Gastrocnemius medialis (tissue), 4 donors: ENCODE results near the gene MS4A10. TPM values are rescaled to one million over a fixed set of nuclear protein-coding genes. Genes with fewer than 3 reads are reported as not detected.

ENCODE experiments used
- ATAC-seq, 2 donors: fragments of 150-250 bp; one replicate each; pipeline ENCODE4 v1.9.1; 2016
- DNase-seq, 2 donors: peaks; one replicate each; pipeline ENCODE4 v3.0.0-alpha.2; 2019
- H3K27ac ChIP-seq, 4 donors: fragments of 200-600 bp; sonication (generic); 1 replicate in 1 of 4; 2 replicates in 3 of 4; pipeline ENCODE4 v1.5.1; 2016 to 2018; ENCODE audit warnings: mild to moderate bottlenecking in 2 of 4, moderate library complexity in 1 of 4
- H3K27me3 ChIP-seq, 3 donors: fragments of 200-600 bp; sonication (generic) in 2 of 3; 1 replicate in 1 of 3; 2 replicates in 2 of 3; pipeline versions ENCODE4 v1.5.1 to v1.6.0; 2016 to 2019; ENCODE audit warnings: mild to moderate bottlenecking in 1 of 3, moderate library complexity in 1 of 3
- H3K36me3 ChIP-seq, 2 donors: fragments of 200-600 bp; sonication (generic) in 1 of 2; one replicate each; pipeline ENCODE4 v1.5.1; 2017 to 2018
- H3K4me1 ChIP-seq, 2 donors: fragments of 200-600 bp; sonication (generic) in 1 of 2; one replicate each; pipeline ENCODE4 v1.5.1; 2016 to 2017; ENCODE audit warnings: mild to moderate bottlenecking in 2 of 2
- H3K4me3 ChIP-seq, 4 donors: fragments of 200-600 bp; sonication (generic) in 3 of 4; 1 replicate in 1 of 4; 2 replicates in 3 of 4; pipeline ENCODE4 v1.5.1; 2016 to 2019; ENCODE audit warnings: mild to moderate bottlenecking in 2 of 4
- H3K9me3 ChIP-seq, 3 donors: fragments of 200-600 bp; sonication (generic) in 2 of 3; 1 replicate in 1 of 3; 2 replicates in 2 of 3; pipeline ENCODE4 v1.5.1; 2016 to 2019
- CTCF ChIP-seq, 5 experiments: fragments of 450-650 bp in 3 of 5; fragments of 200-600 bp in 2 of 5; sonication (generic) in 2 of 5; IDR thresholded peaks in 4 of 5; conservative IDR thresholded peaks in 1 of 5; 1 replicate in 4 of 5; 2 replicates in 1 of 5; pipeline ENCODE4 v1.5.1; 2016 to 2019; ENCODE audit warnings: antibody characterized with exemption in 5 of 5, mild to moderate bottlenecking in 3 of 5, moderate library complexity in 3 of 5
- POLR2A ChIP-seq, 2 donors: fragments of 450-650 bp; IDR thresholded peaks; one replicate each; pipeline ENCODE4 v1.6.1; 2017; ENCODE audit warnings: antibody characterized with exemption in 2 of 2, mild to moderate bottlenecking in 2 of 2, moderate library complexity in 2 of 2
- in situ Hi-C, 4 donors: fragments of 200-750 bp; cut with MboI; loops; one replicate each; pipeline versions ENCODE4 v1.15.0 to v1.8.0; 2017; ENCODE audit warnings: low sequenced_read_pairs in 4 of 4
- intact Hi-C: fragments of 100-400 bp; cut with DNase I; formaldehyde crosslinking; loops from one replicate; pipeline ENCODE4 v1.15.1; 2023; ENCODE audit warnings: low total_unique reads
- total RNA-seq, 4 donors: library from RNA; depleted of rRNA; stranded (reverse); fragments of >200 nt; gene quantifications; one replicate each; pipeline versions ENCODE4 v1.1.0 to v1.2.3, GENCODE V29; 2016

Gene MS4A10
- total RNA-seq, 4 donors from 2014 or later, result not detected

GRCh38 chr11:60831501-60832079, 46.5 kb downstream of the MS4A10 start:
- intact Hi-C loops, result loop anchor here (1.0 to 5.0 kb wide), 6 partner anchors 36 to 356 kb away; partner anchors contain the start of gene ZP1
- no peaks in the 10 kb centered on the region for H3K27me3 ChIP-seq
- no peaks in the 10 kb centered on the region for H3K36me3 ChIP-seq
- H3K9me3 ChIP-seq, result no peaks in the 10 kb centered on the region
- DNase-seq (no peak), ATAC-seq (no peak)
- no peak for TF ChIP-seq CTCF (IDR thresholded peaks at IDR 0.05 in 4 of 5, conservative IDR thresholded peaks at IDR 0.05 in 1 of 5)
- H3K4me3 ChIP-seq, result no peak overlapping the region
- H3K27ac ChIP-seq, result no peak overlapping the region
- in situ Hi-C loops, result loop anchor here (5.0 to 25.0 kb wide), 3 partner anchors 66 to 356 kb away; no protein-coding TSS in a partner anchor
- no peaks in the 10 kb centered on the region for H3K4me1 ChIP-seq

DNA sequence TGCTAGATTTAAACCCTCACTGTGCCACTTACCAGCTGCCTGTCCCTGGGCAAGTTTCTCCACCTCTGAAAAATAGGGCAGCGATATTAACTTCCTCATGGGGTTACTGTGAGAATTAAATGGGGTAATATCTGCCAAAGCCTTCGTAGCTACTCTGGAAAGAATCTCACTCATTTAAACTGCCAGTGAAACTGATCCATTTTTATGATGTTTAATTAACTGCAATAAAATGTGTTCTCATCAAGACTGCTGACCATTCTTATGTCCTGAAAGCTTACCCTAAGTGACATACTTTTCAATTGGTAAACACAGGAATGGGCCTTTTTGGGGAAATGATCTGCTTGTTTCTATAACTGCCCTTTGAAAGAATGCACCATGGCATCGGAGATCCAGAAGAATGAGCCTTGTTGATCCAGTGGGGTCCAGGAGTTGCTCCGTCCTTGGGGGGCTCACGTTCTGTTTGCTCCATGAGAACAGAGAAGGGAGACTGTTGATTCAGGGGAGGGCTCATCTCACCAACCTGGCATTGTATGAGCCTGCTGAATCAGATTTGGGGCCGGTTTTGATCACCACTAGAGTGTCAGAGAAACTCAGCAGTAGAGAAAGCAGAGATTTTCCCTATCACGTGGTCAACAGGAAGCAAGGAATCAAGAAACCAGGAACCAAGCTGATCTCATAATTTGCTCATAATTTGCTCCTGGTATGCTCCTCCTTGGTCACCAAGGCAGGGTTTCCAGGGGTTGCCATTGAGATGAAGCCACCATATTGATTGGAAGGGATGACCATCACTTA, 49.8 kb downstream of the MS4A10 start:
- Histone ChIP-seq H3K36me3 (no peaks in the 10 kb centered on the region), H3K4me3 (no peak overlapping the region), H3K27me3 (no peaks in the 10 kb centered on the region), H3K27ac (no peak overlapping the region), H3K4me1 (no peaks in the 10 kb centered on the region), H3K9me3 (no peaks in the 10 kb centered on the region)
- DNase-seq, result no peak
- intact Hi-C loops, result loop anchor here (5.0 kb wide), 1 partner anchor 32 kb away; the partner anchor contains the start of gene ZP1
- in situ Hi-C loops, result loop anchor here (5.0 to 25.0 kb wide), 3 partner anchors 62 to 352 kb away; no protein-coding TSS in a partner anchor
- no peak for ATAC-seq
- TF ChIP-seq CTCF (IDR thresholded peaks at IDR 0.05 in 4 of 5, conservative IDR thresholded peaks at IDR 0.05 in 1 of 5) (no peak), POLR2A (IDR thresholded peaks at IDR 0.05) (no peak)

GRCh38 chr11:60835534-60835846, 50.4 kb downstream of the MS4A10 start:
- intact Hi-C loops (no loop called here), in situ Hi-C loops (loop anchor here (5.0 to 25.0 kb wide), 3 partner anchors 62 to 352 kb away; no protein-coding TSS in a partner anchor)
- ATAC-seq, result no peak
- H3K4me3 ChIP-seq, result no peak overlapping the region
- no peak for TF ChIP-seq POLR2A (IDR thresholded peaks at IDR 0.05)
- TF ChIP-seq CTCF (IDR thresholded peaks at IDR 0.05 in 4 of 5, conservative IDR thresholded peaks at IDR 0.05 in 1 of 5), result no peak
- no peak overlapping the region for H3K27ac ChIP-seq
- H3K27me3 ChIP-seq, result no peaks in the 10 kb centered on the region
- DNase-seq, result no peak
- no peaks in the 10 kb centered on the region for H3K4me1 ChIP-seq
- H3K9me3 ChIP-seq, result no peaks in the 10 kb centered on the region
- no peaks in the 10 kb centered on the region for H3K36me3 ChIP-seq

DNA sequence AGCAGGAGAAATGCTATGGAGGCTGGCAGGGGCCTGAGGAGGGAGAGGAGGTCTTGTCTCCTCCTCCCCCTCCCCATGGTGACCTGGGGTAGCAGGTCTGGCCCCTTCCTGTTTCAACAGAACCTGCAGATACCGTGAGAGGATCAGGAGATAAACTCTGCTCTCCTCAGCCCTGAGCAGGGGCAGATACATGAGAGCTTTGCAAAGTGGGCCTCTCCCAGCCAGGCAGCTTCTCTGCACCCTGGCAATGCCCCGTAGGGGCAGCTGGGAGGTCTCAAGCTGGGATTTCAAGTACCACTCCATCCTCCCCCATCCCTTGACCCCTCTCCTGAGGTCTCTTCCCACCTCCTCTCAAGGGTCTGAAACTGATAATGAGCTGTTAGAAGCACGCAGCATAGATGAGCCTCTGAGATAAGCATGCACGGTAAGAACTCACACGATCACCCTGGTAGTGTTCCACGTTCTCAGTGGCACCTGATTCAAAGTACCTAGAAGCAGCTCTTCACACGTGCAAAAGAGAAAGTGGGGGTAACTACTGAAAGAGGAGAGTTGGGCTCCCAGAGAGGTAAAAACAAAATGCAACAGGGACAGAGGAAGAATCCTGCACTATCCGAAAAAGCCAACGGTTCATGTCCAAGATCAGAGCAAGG, 51.9 kb downstream of the MS4A10 start:
- Histone ChIP-seq H3K27ac (no peak overlapping the region), H3K4me1 (peaks cover 6 to 7% of the 10 kb centered on the region in 2 donors), H3K36me3 (no peaks in the 10 kb centered on the region), H3K9me3 (no peaks in the 10 kb centered on the region), H3K4me3 (no peak overlapping the region), H3K27me3 (no peaks in the 10 kb centered on the region)
- ATAC-seq, result no peak
- in situ Hi-C loops, result loop anchor here (5.0 to 25.0 kb wide), 3 partner anchors 60 to 350 kb away; no protein-coding TSS in a partner anchor
- intact Hi-C loops, result no loop called here
- DNase-seq, result no peak
- no peak for TF ChIP-seq POLR2A (IDR thresholded peaks at IDR 0.05)
- no peak for TF ChIP-seq CTCF (IDR thresholded peaks at IDR 0.05 in 4 of 5, conservative IDR thresholded peaks at IDR 0.05 in 1 of 5)
